GM23338 (cell line): ENCODE results near the gene C19orf81. TPM values are rescaled to one million over a fixed set of nuclear protein-coding genes. Genes with fewer than 3 reads are reported as not detected.

ENCODE experiments used
- CREB1 ChIP-seq: fragments of 250-450 bp; sonication (Bioruptor Pico); IDR thresholded peaks from 2 replicates; pipeline ENCODE4 v1.5.0; 2020; ENCODE audit warnings: low read depth, mild to moderate bottlenecking, moderate library complexity
- CTCF ChIP-seq, 2 experiments: fragments of 200-600 bp in 1 of 2; sonication (generic) in 1 of 2; conservative IDR thresholded peaks; 2 replicates each; pipeline versions ENCODE4 v1.5.1 to v1.6.1; 2016 to 2017; ENCODE audit warnings: antibody characterized with exemption in 2 of 2, low read depth in 2 of 2, mild to moderate bottlenecking in 2 of 2, moderate library complexity in 1 of 2
- EZH2phosphoT487 ChIP-seq: fragments of 200-600 bp; sonication (generic); IDR thresholded peaks from one replicate; pipeline ENCODE4 v1.8.1; 2018; ENCODE audit warnings: antibody characterized with exemption; ENCODE audit not compliant: unreplicated experiment
- POLR2AphosphoS5 ChIP-seq: IDR thresholded peaks from 2 replicates; pipeline ENCODE4 v1.6.1; 2016; ENCODE audit warnings: antibody characterized with exemption, low read depth
- ZNF331 ChIP-seq: fragments of 250-450 bp; sonication (Bioruptor Pico); IDR thresholded peaks from 2 replicates; pipeline ENCODE4 v1.5.0; 2020; ENCODE audit warnings: low read depth, mild to moderate bottlenecking, moderate library complexity
- ZNF462 ChIP-seq: fragments of 250-450 bp; sonication (Bioruptor Pico); IDR thresholded peaks from 2 replicates; pipeline ENCODE4 v1.5.0; 2020; ENCODE audit warnings: mild to moderate bottlenecking, moderate library complexity
- polyA plus RNA-seq: library from polyadenylated mRNA; unstranded; fragments of >200 nt; fragmentation: Nextera tagmentation; extraction: Ambion mirVana; gene quantifications from 2 replicates; pipeline ENCODE4 v1.2.1, GENCODE V29; 2016
- total RNA-seq: library from RNA; depleted of rRNA; stranded (reverse); fragments of >200 nt; shearing (Covaris generic); gene quantifications from 2 replicates; pipeline ENCODE4 v1.2.3, GENCODE V29; 2014
- TF ChIP-seq, protein P1 (sequence below): IDR thresholded peaks from 2 replicates; pipeline ENCODE4 v1.6.1; 2016; ENCODE audit warnings: antibody characterized with exemption

Gene C19orf81
- total and polyA plus RNA-seq, 2 experiments from 2014 or later = 23.2 to 54.3 TPM

GRCh38 chr19:50607388-50607787, 41.9 kb upstream of the C19orf81 start (continued):
- TF ChIP-seq CTCF (conservative IDR thresholded peaks at IDR 0.05; ENCODE audit: low read depth in 2 of 2) (no peak), CREB1 (CRISPR knock-in tag) (no peak), EZH2phosphoT487 (no peak), ZNF462 (CRISPR knock-in tag) (no peak), ZNF331 (CRISPR knock-in tag) (no peak), POLR2AphosphoS5 (no peak)
- TF ChIP-seq, protein P1, sequence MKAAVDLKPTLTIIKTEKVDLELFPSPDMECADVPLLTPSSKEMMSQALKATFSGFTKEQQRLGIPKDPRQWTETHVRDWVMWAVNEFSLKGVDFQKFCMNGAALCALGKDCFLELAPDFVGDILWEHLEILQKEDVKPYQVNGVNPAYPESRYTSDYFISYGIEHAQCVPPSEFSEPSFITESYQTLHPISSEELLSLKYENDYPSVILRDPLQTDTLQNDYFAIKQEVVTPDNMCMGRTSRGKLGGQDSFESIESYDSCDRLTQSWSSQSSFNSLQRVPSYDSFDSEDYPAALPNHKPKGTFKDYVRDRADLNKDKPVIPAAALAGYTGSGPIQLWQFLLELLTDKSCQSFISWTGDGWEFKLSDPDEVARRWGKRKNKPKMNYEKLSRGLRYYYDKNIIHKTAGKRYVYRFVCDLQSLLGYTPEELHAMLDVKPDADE = no peak
